B cell (primary cell): ENCODE measurements around the gene OR6K3.

Experiments
- CTCF ChIP-seq: fragments of 200-600 bp; IDR thresholded peaks from one replicate; pipeline ENCODE4 v1.8.0; 2022; ENCODE audit warnings: antibody characterized with exemption, mild to moderate bottlenecking
- EZH2 ChIP-seq: IDR thresholded peaks from 2 replicates; pipeline ENCODE4 v1.6.1; 2012; ENCODE audit warnings: borderline replicate concordance, low read depth, mild to moderate bottlenecking, moderate library complexity, low read length; ENCODE audit not compliant: insufficient read depth, poor library complexity, severe bottlenecking

GRCh38 chr1:158674302-158674701, 46.2 kb downstream of the OR6K3 start:
- no peak for TF ChIP-seq CTCF
- TF ChIP-seq EZH2: no peak
